ENCODE results near the gene SPCS1.
"Not testable (repeated sequence)": the region's sequence is repeated elsewhere in the genome, so short reads cannot be mapped to it uniquely, and the experiment has no call there.

The SPCS1 gene

GRCh38 chr3:52728753-52729152 is 22.8 kb downstream of the SPCS1 start:
- H3K4me3 ChIP-seq (ENCODE audit: low read depth, low read length), result not testable (repeated sequence)

GRCh38 chr3:52730681-52731080 is 24.8 kb downstream of the SPCS1 start:
- H3K4me3 ChIP-seq (ENCODE audit: low read depth, low read length), result no peak overlapping the region

GRCh38 chr3:52731590-52731989 is 25.7 kb downstream of the SPCS1 start:
- H3K4me3 ChIP-seq (ENCODE audit: low read depth, low read length), result no peak overlapping the region

- H3K4me3 ChIP-seq (ENCODE audit: low read depth, low read length), result no peak overlapping the region
Observed at GRCh38 chr3:52733256-52733891, 27.5 kb downstream of the SPCS1 start.

- H3K4me3 ChIP-seq (ENCODE audit: low read depth, low read length), result no peak overlapping the region
Observed at GRCh38 chr3:52739730-52740129, 33.8 kb downstream of the SPCS1 start.

- no peak overlapping the region for H3K4me3 ChIP-seq (ENCODE audit: low read depth, low read length)
Observed at GRCh38 chr3:52742418-52743041, 36.6 kb downstream of the SPCS1 start.

GRCh38 chr3:52743152-52743551 is 37.2 kb downstream of the SPCS1 start:
- H3K4me3 ChIP-seq (ENCODE audit: low read depth, low read length), result no peak overlapping the region

GRCh38 chr3:52743721-52744120 is 37.8 kb downstream of the SPCS1 start:
- no peak overlapping the region for H3K4me3 ChIP-seq (ENCODE audit: low read depth, low read length)

GRCh38 chr3:52752045-52752660 is 46.2 kb downstream of the SPCS1 start:
- H3K4me3 ChIP-seq (ENCODE audit: low read depth, low read length), result no peak overlapping the region

- H3K4me3 ChIP-seq (ENCODE audit: low read depth, low read length), result no peak overlapping the region
Observed at GRCh38 chr3:52754373-52754772, 48.5 kb downstream of the SPCS1 start.

GRCh38 chr3:52756141-52756540 is 50.2 kb downstream of the SPCS1 start:
- H3K4me3 ChIP-seq (ENCODE audit: low read depth, low read length), result no peak overlapping the region

Data from iPS-11a (cell line).